Measurements from ENCODE around the gene VPS33B. TPM values are rescaled to one million over a fixed set of nuclear protein-coding genes. Genes with fewer than 3 reads are reported as not detected.

The VPS33B gene
- total RNA-seq, 2 donors from 2014 or later = 7.3 to 12.2 TPM

DNA sequence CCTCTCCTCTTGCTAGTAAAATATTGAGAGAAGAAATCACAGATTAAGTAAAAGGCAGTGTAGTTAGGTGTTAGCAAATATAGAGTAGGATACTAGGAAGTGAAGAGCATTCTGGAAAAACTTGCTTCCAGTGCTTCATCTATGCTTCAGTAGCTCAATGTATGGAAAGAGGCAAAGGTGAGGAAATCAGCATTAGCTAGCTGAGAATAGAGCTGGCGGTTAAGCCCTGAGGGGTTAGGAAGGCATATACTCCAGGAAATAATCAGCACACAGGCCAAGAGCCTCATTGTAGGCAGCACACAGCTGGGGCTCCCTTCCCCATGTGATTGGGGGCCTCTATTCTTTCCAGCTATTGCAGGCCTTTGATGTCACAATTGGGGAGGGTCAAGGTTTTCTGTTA, 54.0 kb downstream of the VPS33B start:
- DNase-seq (ENCODE audit: low spot score) (no peak), ATAC-seq (ENCODE audit: insufficient number of reproducible peaks, low FRiP score, low read depth) (no peak)
- TF ChIP-seq, protein P1, sequence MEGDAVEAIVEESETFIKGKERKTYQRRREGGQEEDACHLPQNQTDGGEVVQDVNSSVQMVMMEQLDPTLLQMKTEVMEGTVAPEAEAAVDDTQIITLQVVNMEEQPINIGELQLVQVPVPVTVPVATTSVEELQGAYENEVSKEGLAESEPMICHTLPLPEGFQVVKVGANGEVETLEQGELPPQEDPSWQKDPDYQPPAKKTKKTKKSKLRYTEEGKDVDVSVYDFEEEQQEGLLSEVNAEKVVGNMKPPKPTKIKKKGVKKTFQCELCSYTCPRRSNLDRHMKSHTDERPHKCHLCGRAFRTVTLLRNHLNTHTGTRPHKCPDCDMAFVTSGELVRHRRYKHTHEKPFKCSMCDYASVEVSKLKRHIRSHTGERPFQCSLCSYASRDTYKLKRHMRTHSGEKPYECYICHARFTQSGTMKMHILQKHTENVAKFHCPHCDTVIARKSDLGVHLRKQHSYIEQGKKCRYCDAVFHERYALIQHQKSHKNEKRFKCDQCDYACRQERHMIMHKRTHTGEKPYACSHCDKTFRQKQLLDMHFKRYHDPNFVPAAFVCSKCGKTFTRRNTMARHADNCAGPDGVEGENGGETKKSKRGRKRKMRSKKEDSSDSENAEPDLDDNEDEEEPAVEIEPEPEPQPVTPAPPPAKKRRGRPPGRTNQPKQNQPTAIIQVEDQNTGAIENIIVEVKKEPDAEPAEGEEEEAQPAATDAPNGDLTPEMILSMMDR (IDR thresholded peaks at IDR 0.05) = no peak
- H3K27me3 ChIP-seq (replicated peaks; ENCODE audit: insufficient read depth) = no peaks in the 10 kb centered on the region
- H3K4me1 ChIP-seq (ENCODE audit: control insufficient read depth in 1 of 2, low read depth in 2 of 2) = no peaks in the 10 kb centered on the region
- no peaks in the 10 kb centered on the region for H3K9me3 ChIP-seq
- H3K36me3 ChIP-seq = peaks cover 9% of the 10 kb centered on the region
- no peak overlapping the region for H3K27ac ChIP-seq
- H3K4me3 ChIP-seq = no peak overlapping the region

DNA sequence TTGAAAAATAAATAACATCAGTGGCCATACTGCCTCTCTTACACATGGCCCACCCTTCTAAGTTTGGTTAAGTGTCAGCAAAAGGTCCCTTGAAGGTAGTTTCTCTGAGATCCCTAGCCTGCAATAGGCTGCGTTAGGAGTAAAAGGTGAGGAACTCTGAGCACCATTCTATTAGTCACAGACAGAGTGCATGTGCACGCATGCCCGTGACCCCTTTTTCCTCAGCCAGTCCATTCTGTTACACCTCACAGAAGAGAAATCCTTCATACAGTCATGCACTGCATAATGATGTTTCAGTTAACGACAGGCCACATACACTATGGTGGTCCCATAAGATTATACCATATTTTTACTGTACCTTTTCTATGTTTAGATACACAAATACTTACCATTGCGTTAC, 55.2 kb downstream of the VPS33B start:
- H3K4me3 ChIP-seq = no peak overlapping the region
- H3K36me3 ChIP-seq = peaks cover 9% of the 10 kb centered on the region
- H3K9me3 ChIP-seq = no peaks in the 10 kb centered on the region
- no peaks in the 10 kb centered on the region for H3K4me1 ChIP-seq (ENCODE audit: control insufficient read depth in 1 of 2, low read depth in 2 of 2)
- no peak overlapping the region for H3K27ac ChIP-seq
- ATAC-seq (ENCODE audit: insufficient number of reproducible peaks, low FRiP score, low read depth) = no peak
- no peaks in the 10 kb centered on the region for H3K27me3 ChIP-seq (replicated peaks; ENCODE audit: insufficient read depth)
- no peak for DNase-seq (ENCODE audit: low spot score)
- TF ChIP-seq, protein P1 (IDR thresholded peaks at IDR 0.05) = no peak

DNA sequence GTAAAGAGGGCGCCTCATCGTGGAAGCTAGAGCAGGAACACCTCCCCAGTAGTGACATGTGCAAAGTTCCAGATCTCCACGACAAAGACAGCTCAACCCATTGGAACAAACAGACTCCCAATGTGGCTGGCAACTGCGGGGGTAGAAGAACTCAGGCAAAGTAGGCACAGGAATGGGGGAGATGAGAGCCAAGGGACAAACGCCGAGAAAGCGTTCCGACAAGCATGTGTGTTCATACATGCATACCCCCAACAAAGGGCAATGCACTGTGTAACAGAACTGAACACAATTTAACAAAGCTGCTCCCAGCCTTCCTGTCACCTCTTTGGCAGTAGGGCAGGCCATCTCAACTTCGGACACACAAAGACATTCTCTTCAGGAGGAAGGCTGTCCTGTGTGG, 56.1 kb downstream of the VPS33B start:
- Histone ChIP-seq H3K4me1 (ENCODE audit: control insufficient read depth in 1 of 2, low read depth in 2 of 2) (peaks cover 0 to 2% of the 10 kb centered on the region in 2 donors), H3K36me3 (peaks cover 9% of the 10 kb centered on the region), H3K9me3 (no peaks in the 10 kb centered on the region), H3K4me3 (no peak overlapping the region), H3K27me3 (replicated peaks; ENCODE audit: insufficient read depth) (no peaks in the 10 kb centered on the region), H3K27ac (no peak overlapping the region)
- TF ChIP-seq, protein P1 (IDR thresholded peaks at IDR 0.05) = no peak
- ATAC-seq (ENCODE audit: insufficient number of reproducible peaks, low FRiP score, low read depth) (no peak), DNase-seq (ENCODE audit: low spot score) (no peak)

DNA sequence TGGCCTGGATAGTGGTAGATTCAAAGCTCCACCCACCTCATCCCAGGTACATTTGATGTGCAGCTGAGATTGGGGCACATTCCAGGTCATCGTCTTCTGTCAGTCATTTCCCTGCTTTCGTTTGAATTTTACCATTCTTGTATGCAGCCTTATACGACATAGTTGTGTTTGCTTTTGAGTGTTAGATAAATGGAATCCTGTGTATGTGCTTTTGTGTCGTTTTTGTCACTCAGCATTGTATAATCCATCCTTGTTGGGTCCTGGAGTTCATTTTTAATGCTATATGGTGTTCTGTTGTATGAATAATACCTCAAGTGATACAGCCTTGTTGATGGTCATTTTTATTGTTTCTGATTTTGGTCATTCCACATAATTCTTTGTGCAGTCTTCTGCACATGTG, 60.4 kb downstream of the VPS33B start:
- DNase-seq (ENCODE audit: low spot score) (no peak), ATAC-seq (ENCODE audit: insufficient number of reproducible peaks, low FRiP score, low read depth) (no peak)
- H3K9me3 ChIP-seq = no peaks in the 10 kb centered on the region
- TF ChIP-seq, protein P1 (IDR thresholded peaks at IDR 0.05) = no peak
- H3K27ac ChIP-seq = no peak overlapping the region
- H3K4me3 ChIP-seq = no peak overlapping the region
- no peaks in the 10 kb centered on the region for H3K27me3 ChIP-seq (replicated peaks; ENCODE audit: insufficient read depth)
- H3K36me3 ChIP-seq = peaks cover 6% of the 10 kb centered on the region
- H3K4me1 ChIP-seq (ENCODE audit: control insufficient read depth in 1 of 2, low read depth in 2 of 2) = peaks cover 12 to 42% of the 10 kb centered on the region in 2 donors

DNA sequence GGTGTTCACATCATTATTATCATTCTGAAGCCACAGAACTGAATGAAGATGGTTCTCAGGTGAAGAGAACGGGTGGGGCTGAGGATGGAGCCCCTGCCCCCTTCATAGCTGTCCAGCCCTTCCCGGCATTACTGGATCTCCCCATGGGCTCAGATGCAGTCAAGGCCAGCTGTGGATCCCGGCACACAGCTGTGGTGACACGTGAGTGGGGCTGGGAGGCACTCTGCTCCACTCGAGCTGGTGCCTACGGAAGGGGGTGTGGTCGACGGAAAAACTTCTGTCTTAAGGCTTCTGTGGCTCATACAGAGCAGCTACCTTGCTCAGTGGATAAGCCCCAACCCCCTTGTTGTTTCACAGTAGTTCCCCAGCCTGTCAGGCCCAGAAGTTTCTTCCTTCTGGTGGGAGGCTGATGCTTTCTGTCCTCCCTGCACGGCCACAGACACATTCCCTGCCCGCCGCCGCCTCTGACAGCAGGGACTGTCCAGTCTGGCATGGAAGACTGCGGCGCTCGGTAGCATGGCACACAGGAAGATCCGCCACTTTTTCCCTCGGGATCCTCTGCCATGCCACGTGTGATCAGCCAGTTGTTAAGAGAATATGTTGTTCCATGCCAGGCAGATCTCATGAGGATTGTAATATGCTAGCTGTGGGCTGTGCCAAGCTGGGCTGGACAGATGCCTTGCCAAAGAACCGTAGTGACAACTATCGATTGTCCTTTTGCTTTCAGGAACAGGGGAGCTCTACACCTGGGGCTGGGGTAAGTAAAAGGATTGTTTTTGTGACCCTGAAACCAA, 61.9 kb downstream of the VPS33B start:
- no peak for ATAC-seq (ENCODE audit: insufficient number of reproducible peaks, low FRiP score, low read depth)
- H3K9me3 ChIP-seq = no peaks in the 10 kb centered on the region
- peak overlapping the region; percentile 46 to 67 for H3K27ac ChIP-seq
- TF ChIP-seq, protein P1 (IDR thresholded peaks at IDR 0.05) = no peak
- peaks cover 19 to 51% of the 10 kb centered on the region in 2 donors for H3K4me1 ChIP-seq (ENCODE audit: control insufficient read depth in 1 of 2, low read depth in 2 of 2)
- H3K4me3 ChIP-seq = peak overlapping the region; percentile 38
- no peaks in the 10 kb centered on the region for H3K36me3 ChIP-seq
- DNase-seq (ENCODE audit: low spot score) = no peak
- H3K27me3 ChIP-seq (replicated peaks; ENCODE audit: insufficient read depth) = no peaks in the 10 kb centered on the region
